Measurements from ENCODE around the gene MAVS.
A peak's percentile ranks its signal among the peaks of the same experiment; 100 is the strongest.

DNA sequence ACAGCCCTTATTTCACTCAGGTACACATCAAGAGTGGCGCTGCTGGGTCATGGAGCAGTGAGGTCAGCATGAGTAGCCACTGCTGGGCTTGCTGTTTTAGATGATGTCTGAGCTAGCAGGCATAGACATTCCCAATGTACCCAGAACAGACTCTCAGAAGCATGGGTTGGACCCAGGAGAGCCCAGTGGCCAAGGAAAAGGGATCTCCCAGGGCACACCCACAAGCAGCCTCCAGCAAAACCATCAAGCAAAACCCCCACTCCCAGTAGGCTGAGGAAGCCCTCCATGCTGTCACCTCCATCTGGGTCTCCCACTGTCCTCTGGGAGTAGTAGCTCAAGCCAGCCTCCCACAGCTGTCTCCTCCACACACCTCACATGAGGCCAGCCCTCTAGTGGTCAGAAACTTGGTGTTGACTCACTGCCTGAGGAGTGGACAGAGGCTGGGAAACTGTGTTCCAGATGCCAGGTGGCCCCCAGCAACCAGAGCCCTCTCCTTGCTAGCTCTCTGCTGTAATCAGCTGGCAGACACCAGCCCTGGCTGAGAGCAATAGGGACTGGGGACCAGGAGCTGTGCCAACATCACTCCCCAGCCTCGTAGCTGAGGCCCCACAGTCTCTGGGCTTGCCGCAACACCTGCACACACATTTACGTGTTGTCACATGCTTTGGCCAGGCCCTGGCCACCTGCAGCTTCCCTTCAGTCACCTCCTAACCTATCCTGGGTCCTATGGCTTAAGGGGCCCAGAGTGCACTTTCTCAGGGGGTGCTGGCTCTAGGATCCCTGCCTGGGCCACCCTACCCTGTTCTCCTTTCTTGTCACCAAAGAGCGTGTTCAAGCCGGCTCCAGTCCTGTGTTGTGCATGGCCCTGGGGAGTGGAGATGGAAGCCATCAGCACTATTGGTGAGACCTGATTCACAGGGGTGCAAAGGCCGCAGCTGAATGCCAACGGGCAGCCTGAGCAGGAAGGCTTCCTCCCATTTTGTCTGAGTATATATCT is 28.2 kb upstream of the MAVS start:
- TF ChIP-seq, protein P1, sequence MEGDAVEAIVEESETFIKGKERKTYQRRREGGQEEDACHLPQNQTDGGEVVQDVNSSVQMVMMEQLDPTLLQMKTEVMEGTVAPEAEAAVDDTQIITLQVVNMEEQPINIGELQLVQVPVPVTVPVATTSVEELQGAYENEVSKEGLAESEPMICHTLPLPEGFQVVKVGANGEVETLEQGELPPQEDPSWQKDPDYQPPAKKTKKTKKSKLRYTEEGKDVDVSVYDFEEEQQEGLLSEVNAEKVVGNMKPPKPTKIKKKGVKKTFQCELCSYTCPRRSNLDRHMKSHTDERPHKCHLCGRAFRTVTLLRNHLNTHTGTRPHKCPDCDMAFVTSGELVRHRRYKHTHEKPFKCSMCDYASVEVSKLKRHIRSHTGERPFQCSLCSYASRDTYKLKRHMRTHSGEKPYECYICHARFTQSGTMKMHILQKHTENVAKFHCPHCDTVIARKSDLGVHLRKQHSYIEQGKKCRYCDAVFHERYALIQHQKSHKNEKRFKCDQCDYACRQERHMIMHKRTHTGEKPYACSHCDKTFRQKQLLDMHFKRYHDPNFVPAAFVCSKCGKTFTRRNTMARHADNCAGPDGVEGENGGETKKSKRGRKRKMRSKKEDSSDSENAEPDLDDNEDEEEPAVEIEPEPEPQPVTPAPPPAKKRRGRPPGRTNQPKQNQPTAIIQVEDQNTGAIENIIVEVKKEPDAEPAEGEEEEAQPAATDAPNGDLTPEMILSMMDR (IDR thresholded peaks at IDR 0.05): peak; percentile 55 to 74 (median 57)
- no peak for TF ChIP-seq POLR2A (IDR thresholded peaks at IDR 0.05)

Measured in testis (tissue), 2 donors.